ENCODE measurements around the gene MYO15B. TPM values are rescaled to one million over a fixed set of nuclear protein-coding genes. Genes with fewer than 3 reads are reported as not detected.

MYO15B gene
- total and polyA plus RNA-seq, 2 of the 13 experiments (the other 11 are each of a cell fraction or from before 2014, with no cell fraction given), result 2.8 to 8.1 TPM

DNA sequence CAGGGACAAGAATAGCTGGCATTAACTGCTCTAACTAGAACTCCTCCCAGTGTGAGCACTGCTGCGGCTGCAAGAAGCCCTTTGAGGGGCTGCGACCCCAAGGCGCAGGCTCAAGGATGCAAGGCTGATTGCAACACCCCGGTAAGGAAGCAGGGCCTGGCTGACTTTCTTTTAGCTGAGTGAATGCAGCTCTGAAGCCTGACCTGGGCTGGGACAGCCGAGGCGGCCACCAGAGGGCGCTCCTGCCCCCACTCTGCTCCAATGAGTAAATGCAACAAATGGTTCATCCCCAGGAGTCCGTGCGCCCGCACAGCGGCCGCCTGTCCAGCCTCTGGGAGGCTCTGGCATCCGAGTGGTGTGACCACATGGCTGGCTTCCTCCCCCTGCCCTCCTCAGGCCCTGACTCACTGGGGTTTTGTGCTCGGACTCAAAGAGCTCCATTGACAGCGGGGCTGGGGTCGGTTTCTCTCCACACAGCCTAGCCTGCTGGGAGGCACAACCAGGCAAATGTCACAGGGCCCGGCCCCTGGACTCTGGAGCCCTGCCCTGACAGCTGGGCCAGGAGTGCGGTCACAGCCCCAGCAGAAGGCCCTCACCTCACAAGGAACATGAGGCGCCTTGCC lies 45.4 kb downstream of the MYO15B start, which contains the start of gene SMIM5 (continued):
- TF ChIP-seq, protein P1, sequence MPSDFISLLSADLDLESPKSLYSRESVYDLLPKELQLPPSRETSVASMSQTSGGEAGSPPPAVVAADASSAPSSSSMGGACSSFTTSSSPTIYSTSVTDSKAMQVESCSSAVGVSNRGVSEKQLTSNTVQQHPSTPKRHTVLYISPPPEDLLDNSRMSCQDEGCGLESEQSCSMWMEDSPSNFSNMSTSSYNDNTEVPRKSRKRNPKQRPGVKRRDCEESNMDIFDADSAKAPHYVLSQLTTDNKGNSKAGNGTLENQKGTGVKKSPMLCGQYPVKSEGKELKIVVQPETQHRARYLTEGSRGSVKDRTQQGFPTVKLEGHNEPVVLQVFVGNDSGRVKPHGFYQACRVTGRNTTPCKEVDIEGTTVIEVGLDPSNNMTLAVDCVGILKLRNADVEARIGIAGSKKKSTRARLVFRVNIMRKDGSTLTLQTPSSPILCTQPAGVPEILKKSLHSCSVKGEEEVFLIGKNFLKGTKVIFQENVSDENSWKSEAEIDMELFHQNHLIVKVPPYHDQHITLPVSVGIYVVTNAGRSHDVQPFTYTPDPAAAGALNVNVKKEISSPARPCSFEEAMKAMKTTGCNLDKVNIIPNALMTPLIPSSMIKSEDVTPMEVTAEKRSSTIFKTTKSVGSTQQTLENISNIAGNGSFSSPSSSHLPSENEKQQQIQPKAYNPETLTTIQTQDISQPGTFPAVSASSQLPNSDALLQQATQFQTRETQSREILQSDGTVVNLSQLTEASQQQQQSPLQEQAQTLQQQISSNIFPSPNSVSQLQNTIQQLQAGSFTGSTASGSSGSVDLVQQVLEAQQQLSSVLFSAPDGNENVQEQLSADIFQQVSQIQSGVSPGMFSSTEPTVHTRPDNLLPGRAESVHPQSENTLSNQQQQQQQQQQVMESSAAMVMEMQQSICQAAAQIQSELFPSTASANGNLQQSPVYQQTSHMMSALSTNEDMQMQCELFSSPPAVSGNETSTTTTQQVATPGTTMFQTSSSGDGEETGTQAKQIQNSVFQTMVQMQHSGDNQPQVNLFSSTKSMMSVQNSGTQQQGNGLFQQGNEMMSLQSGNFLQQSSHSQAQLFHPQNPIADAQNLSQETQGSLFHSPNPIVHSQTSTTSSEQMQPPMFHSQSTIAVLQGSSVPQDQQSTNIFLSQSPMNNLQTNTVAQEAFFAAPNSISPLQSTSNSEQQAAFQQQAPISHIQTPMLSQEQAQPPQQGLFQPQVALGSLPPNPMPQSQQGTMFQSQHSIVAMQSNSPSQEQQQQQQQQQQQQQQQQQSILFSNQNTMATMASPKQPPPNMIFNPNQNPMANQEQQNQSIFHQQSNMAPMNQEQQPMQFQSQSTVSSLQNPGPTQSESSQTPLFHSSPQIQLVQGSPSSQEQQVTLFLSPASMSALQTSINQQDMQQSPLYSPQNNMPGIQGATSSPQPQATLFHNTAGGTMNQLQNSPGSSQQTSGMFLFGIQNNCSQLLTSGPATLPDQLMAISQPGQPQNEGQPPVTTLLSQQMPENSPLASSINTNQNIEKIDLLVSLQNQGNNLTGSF (CRISPR knock-in tag; IDR thresholded peaks at IDR 0.05), result no peak
- TF ChIP-seq DNMT1 (CRISPR knock-in tag; IDR thresholded peaks at IDR 0.05) (no peak; the same call in 1 of the 2 replicates), GATAD1 (CRISPR knock-in tag; IDR thresholded peaks at IDR 0.05) (peak; percentile 12; the same call in 1 of the 2 replicates), ATM (IDR thresholded peaks at IDR 0.05; ENCODE audit: borderline replicate concordance) (no peak), ELF3 (CRISPR knock-in tag; IDR thresholded peaks at IDR 0.05) (peak; percentile 29; the same call in 1 of the 2 replicates), ZNF678 (CRISPR knock-in tag; IDR thresholded peaks at IDR 0.05) (0 out of 2 replicates have a peak, but pooled peaks have one; percentile 53), ZNF205 (CRISPR knock-in tag; IDR thresholded peaks at IDR 0.05) (0 out of 2 replicates have a peak, but pooled peaks have one; percentile 15), ELF1 (CRISPR knock-in tag; IDR thresholded peaks at IDR 0.05) (no peak), ZNF235 (CRISPR knock-in tag; IDR thresholded peaks at IDR 0.05; ENCODE audit: borderline replicate concordance) (no peak), MAF1 (CRISPR knock-in tag; IDR thresholded peaks at IDR 0.05; ENCODE audit: borderline replicate concordance) (0 out of 2 replicates have a peak, but pooled peaks have one; percentile 26), ARHGAP35 (CRISPR knock-in tag; IDR thresholded peaks at IDR 0.05; ENCODE audit: borderline replicate concordance) (0 out of 2 replicates have a peak, but pooled peaks have one; percentile 29), MBNL3 (CRISPR knock-in tag; conservative IDR thresholded peaks at IDR 0.05) (no peak), ZNF607 (CRISPR knock-in tag; IDR thresholded peaks at IDR 0.05; ENCODE audit: borderline replicate concordance) (peak; percentile 83), ZNF572 (CRISPR knock-in tag; IDR thresholded peaks at IDR 0.05) (0 out of 2 replicates have a peak, but pooled peaks have one; percentile 70), KDM2A (CRISPR knock-in tag; IDR thresholded peaks at IDR 0.05; ENCODE audit: borderline replicate concordance, low read depth) (peak; percentile 51; the same call in 1 of the 2 replicates), CC2D1A (CRISPR knock-in tag; IDR thresholded peaks at IDR 0.05) (no peak), XRCC5 (optimal IDR thresholded peaks at IDR 0.05; ENCODE audit: low read length) (peak; percentile 93), KAT8 (CRISPR knock-in tag; IDR thresholded peaks at IDR 0.05) (0 out of 2 replicates have a peak, but pooled peaks have one; percentile 25), TOE1 (CRISPR knock-in tag; IDR thresholded peaks at IDR 0.05) (no peak), FOSL2 (CRISPR knock-in tag; IDR thresholded peaks at IDR 0.05) (peak; percentile 43), PHF21A (CRISPR knock-in tag; IDR thresholded peaks at IDR 0.05) (peak; percentile 16; the same call in 1 of the 2 replicates), MXI1 (IDR thresholded peaks at IDR 0.05; ENCODE audit: borderline replicate concordance, low read depth, low read length) (peak; percentile 83; the same call in 1 of the 3 replicates), ZNF747 (CRISPR knock-in tag; IDR thresholded peaks at IDR 0.05; ENCODE audit: borderline replicate concordance) (no peak)
- TF ChIP-seq, protein P2, sequence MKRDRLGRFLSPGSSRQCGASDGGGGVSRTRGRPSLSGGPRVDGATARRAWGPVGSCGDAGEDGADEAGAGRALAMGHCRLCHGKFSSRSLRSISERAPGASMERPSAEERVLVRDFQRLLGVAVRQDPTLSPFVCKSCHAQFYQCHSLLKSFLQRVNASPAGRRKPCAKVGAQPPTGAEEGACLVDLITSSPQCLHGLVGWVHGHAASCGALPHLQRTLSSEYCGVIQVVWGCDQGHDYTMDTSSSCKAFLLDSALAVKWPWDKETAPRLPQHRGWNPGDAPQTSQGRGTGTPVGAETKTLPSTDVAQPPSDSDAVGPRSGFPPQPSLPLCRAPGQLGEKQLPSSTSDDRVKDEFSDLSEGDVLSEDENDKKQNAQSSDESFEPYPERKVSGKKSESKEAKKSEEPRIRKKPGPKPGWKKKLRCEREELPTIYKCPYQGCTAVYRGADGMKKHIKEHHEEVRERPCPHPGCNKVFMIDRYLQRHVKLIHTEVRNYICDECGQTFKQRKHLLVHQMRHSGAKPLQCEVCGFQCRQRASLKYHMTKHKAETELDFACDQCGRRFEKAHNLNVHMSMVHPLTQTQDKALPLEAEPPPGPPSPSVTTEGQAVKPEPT (CRISPR knock-in tag; IDR thresholded peaks at IDR 0.05; ENCODE audit: low read depth), result no peak
- TF ChIP-seq, protein P3, sequence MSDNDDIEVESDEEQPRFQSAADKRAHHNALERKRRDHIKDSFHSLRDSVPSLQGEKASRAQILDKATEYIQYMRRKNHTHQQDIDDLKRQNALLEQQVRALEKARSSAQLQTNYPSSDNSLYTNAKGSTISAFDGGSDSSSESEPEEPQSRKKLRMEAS (IDR thresholded peaks at IDR 0.05), result peak; percentile 61; the same call in 1 of the 2 replicates

Measured in HepG2 (cell line).